ENCODE data around the gene LRRC14B. TPM values are rescaled to one million over a fixed set of nuclear protein-coding genes. Genes with fewer than 3 reads are reported as not detected.
A peak's percentile ranks its signal among the peaks of the same experiment; 100 is the strongest.
"Not testable (repeated sequence)": the region's sequence is repeated elsewhere in the genome, so short reads cannot be mapped to it uniquely, and the experiment has no call there.

The LRRC14B gene
- total RNA-seq, 6 experiments from 2014 or later: not detected

- intact Hi-C loops (cut with DNase I): no loop called here
- Histone ChIP-seq H3K4me1 (peaks cover 0 to 32% (median 7%) of the 10 kb centered on the region in 4 donors), H3K36me3 (peaks cover 0 to 52% (median 16%) of the 10 kb centered on the region in 4 donors), H3K9me3 (no peaks in the 10 kb centered on the region), H3K4me3 (no peak overlapping the region), H3K27ac (no peak overlapping the region), H3K27me3 (no peaks in the 10 kb centered on the region)
- no peak for DNase-seq
- TF ChIP-seq POLR2A (IDR thresholded peaks at IDR 0.05) (no peak), CTCF (IDR thresholded peaks at IDR 0.05) (no peak)
- WGBS (ENCODE audit: insufficient coverage, low coverage, low lambda C conversion rate, missing lambda C conversion rate): 70% methylated on average over 4 of the region's 6 CpGs
- ATAC-seq: no peak
Observed at GRCh38 chr5:223791-224190, 32.5 kb downstream of the LRRC14B start.

DNA sequence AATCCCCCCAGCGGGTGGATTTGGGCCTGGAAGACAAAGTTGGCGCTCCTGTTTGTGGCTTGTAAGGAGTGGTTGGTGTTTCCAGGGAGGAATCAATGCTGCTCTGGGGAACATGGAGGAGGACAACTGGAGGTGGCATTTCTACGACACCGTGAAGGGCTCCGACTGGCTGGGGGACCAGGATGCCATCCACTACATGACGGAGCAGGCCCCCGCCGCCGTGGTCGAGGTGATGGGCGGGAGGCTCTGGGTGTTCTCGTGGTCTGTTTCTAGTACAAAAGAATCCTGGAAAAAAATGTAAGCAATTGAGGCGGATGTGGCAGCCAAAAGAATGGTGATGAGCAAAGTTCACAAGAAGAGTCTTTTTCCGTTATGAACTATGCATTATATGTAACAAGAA lies 34.0 kb downstream of the LRRC14B start:
- 100% methylated on average over 2 of the region's 14 CpGs for WGBS (ENCODE audit: insufficient coverage, low coverage, low lambda C conversion rate, missing lambda C conversion rate)
- no peaks in the 10 kb centered on the region for H3K27me3 ChIP-seq
- peaks cover 0 to 22% (median 4%) of the 10 kb centered on the region in 4 donors for H3K4me1 ChIP-seq
- TF ChIP-seq CTCF (IDR thresholded peaks at IDR 0.05): no peak
- TF ChIP-seq POLR2A (IDR thresholded peaks at IDR 0.05): no peak
- DNase-seq (no peak), ATAC-seq (no peak)
- intact Hi-C loops (cut with DNase I): no loop called here
- peaks cover 0 to 66% (median 21%) of the 10 kb centered on the region in 4 donors for H3K36me3 ChIP-seq
- H3K9me3 ChIP-seq: no peaks in the 10 kb centered on the region
- no peak overlapping the region for H3K4me3 ChIP-seq
- H3K27ac ChIP-seq: no peak overlapping the region

GRCh38 chr5:227375-227774 lies 36.1 kb downstream of the LRRC14B start:
- H3K4me3 ChIP-seq; intact Hi-C loops (cut with DNase I); DNase-seq; H3K27ac ChIP-seq; H3K4me1 ChIP-seq; H3K27me3 ChIP-seq; ATAC-seq; H3K9me3 ChIP-seq: not testable (repeated sequence)
- H3K36me3 ChIP-seq: peaks cover 0 to 83% (median 21%) of the 10 kb centered on the region in 4 donors
- WGBS (ENCODE audit: insufficient coverage, low coverage, low lambda C conversion rate, missing lambda C conversion rate): 77% methylated on average over 9 of the region's 17 CpGs

DNA sequence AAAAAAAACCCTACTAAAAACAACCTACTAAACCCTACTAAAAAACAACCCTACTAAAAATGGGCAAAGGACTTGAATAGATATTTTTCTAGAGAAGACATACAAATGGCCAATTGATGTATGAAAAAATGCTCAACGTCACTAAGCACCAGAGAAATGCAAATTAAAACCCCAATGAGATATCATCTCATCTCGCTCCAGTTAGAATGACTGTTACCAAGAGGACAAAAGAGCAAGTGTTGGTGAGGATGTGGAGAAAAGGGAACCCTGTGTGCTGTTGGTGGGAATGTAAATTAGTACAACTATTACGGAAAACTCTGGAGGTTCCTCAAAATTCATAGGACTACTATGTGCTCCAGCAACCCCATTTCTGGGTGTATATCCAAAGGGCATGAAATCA lies 37.6 kb downstream of the LRRC14B start:
- Histone ChIP-seq H3K36me3 (peaks cover 0 to 88% (median 24%) of the 10 kb centered on the region in 4 donors), H3K27me3 (no peaks in the 10 kb centered on the region), H3K4me1 (no peaks in the 10 kb centered on the region)

DNA sequence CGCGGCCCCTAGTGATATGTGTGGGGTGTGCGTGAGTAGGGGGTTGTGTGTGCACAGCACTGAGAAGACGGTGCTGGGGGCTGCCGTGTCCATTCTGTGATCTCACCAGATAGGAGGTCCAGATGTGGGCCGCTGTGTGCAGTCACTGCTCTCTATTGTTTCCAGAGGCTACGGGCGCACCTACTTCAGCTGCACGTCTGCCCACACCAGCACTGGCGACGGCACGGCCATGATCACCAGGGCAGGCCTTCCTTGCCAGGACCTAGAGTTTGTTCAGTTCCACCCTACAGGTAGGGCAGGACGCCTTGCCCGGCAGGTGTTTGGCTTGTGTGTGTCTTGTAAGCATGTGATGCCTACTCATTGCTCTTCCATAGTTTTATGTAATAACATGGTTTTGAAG lies 39.4 kb downstream of the LRRC14B start:
- no peak overlapping the region for H3K4me3 ChIP-seq
- no peaks in the 10 kb centered on the region for H3K9me3 ChIP-seq
- no peak for TF ChIP-seq CTCF (IDR thresholded peaks at IDR 0.05)
- no peak for TF ChIP-seq POLR2A (IDR thresholded peaks at IDR 0.05)
- DNase-seq (no peak), ATAC-seq (peak in 1 of 4 donors; percentile 35)
- no peaks in the 10 kb centered on the region for H3K4me1 ChIP-seq
- intact Hi-C loops (cut with DNase I): no loop called here
- H3K27ac ChIP-seq: no peak overlapping the region
- WGBS (ENCODE audit: insufficient coverage, low coverage, low lambda C conversion rate, missing lambda C conversion rate): no CpG with 5 or more reads among the region's 14 CpGs
- H3K36me3 ChIP-seq: peaks cover 0 to 85% (median 28%) of the 10 kb centered on the region in 4 donors
- H3K27me3 ChIP-seq: no peaks in the 10 kb centered on the region

More for the DNA sequence above, 37.6 kb downstream of the LRRC14B start:
- 98% methylated on average over 3 of the region's 3 CpGs for WGBS (ENCODE audit: insufficient coverage, low coverage, low lambda C conversion rate, missing lambda C conversion rate)
- DNase-seq (no peak), ATAC-seq (no peak)
- no peak overlapping the region for H3K4me3 ChIP-seq
- intact Hi-C loops (cut with DNase I): no loop called here
- no peaks in the 10 kb centered on the region for H3K9me3 ChIP-seq
- TF ChIP-seq CTCF (IDR thresholded peaks at IDR 0.05) (no peak), POLR2A (IDR thresholded peaks at IDR 0.05) (no peak)
- no peak overlapping the region for H3K27ac ChIP-seq

All from right lobe of liver (tissue), 6 donors.